Gastrocnemius medialis (tissue), 4 donors: ENCODE results near the gene MTNR1B.

Source experiments
- POLR2A ChIP-seq, 2 donors: fragments of 450-650 bp; IDR thresholded peaks; one replicate each; pipeline ENCODE4 v1.6.1; 2017; ENCODE audit warnings: antibody characterized with exemption in 2 of 2, mild to moderate bottlenecking in 2 of 2, moderate library complexity in 2 of 2
- TF ChIP-seq, protein P1 (sequence below), 5 experiments: fragments of 450-650 bp in 3 of 5; fragments of 200-600 bp in 2 of 5; sonication (generic) in 2 of 5; IDR thresholded peaks in 4 of 5; conservative IDR thresholded peaks in 1 of 5; 1 replicate in 4 of 5; 2 replicates in 1 of 5; pipeline ENCODE4 v1.5.1; 2016 to 2019; ENCODE audit warnings: antibody characterized with exemption in 5 of 5, mild to moderate bottlenecking in 3 of 5, moderate library complexity in 3 of 5

DNA sequence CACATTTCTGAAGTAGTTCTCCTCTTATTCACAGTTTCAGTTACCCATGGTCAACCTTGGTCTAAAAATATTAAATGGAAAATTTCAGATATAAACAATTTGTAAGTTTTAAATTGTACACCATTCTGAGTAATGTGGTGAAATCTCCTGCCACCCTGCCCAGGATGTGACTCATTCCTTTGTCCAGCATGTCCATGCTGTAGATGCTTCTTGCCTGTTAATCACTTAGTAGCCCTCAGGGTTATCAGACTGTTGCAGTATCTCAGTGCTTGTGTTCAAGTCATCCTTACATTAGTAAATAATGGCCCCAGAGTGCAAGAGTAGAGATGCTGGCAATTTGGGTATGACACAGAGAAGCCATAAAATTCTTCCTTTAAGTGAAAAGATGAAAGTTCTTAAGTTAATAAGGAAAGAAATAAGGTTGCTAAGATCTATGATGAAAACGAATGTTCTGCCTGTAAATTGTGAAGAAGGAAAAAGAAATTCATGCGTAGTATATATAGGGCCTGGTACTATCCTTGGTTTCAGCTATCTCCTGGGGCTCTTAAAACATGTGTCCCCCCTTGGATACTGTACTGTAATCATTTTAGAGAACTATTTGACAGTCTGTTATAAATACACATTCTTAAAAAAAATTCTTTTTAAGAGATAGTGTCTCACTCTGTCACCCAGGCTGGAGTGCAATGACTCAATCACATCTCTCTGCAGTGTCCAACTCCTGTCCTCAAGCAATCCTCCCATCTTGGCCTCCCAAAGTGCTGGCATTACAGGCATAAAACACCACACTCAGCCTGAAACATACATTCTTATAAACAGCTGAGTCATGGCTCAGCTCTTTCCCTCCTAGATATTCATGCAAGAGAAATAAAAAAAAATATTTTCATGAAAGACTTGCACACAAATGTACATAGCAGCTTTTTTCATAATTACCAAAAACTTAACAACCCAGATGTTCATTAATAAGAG, 31.3 kb downstream of the MTNR1B start:
- TF ChIP-seq, protein P1, sequence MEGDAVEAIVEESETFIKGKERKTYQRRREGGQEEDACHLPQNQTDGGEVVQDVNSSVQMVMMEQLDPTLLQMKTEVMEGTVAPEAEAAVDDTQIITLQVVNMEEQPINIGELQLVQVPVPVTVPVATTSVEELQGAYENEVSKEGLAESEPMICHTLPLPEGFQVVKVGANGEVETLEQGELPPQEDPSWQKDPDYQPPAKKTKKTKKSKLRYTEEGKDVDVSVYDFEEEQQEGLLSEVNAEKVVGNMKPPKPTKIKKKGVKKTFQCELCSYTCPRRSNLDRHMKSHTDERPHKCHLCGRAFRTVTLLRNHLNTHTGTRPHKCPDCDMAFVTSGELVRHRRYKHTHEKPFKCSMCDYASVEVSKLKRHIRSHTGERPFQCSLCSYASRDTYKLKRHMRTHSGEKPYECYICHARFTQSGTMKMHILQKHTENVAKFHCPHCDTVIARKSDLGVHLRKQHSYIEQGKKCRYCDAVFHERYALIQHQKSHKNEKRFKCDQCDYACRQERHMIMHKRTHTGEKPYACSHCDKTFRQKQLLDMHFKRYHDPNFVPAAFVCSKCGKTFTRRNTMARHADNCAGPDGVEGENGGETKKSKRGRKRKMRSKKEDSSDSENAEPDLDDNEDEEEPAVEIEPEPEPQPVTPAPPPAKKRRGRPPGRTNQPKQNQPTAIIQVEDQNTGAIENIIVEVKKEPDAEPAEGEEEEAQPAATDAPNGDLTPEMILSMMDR (IDR thresholded peaks at IDR 0.05 in 4 of 5, conservative IDR thresholded peaks at IDR 0.05 in 1 of 5): no peak
- TF ChIP-seq POLR2A (IDR thresholded peaks at IDR 0.05): no peak
